Spleen (tissue), 11 donors: ENCODE results near the gene GMDS. TPM values are rescaled to one million over a fixed set of nuclear protein-coding genes. Genes with fewer than 3 reads are reported as not detected.

ENCODE experiments used
- DNase-seq: peaks from one replicate; pipeline ENCODE4 v3.0.0-alpha.2; 2020
- H3K27ac ChIP-seq, 8 donors: fragments of 200-600 bp; sonication (generic) in 7 of 8; 1 replicate in 4 of 8; 2 replicates in 4 of 8; pipeline versions ENCODE4 v1.5.0 to v1.8.0; 2016 to 2021; ENCODE audit warnings: inconsistent platforms in 4 of 8, mild to moderate bottlenecking in 4 of 8, moderate library complexity in 1 of 8
- H3K27me3 ChIP-seq, 7 donors: fragments of 200-600 bp; sonication (generic) in 6 of 7; replicated peaks in 1 of 7; 1 replicate in 4 of 7; 2 replicates in 3 of 7; pipeline versions ENCODE4 v1.5.0 to v1.8.0; 2016 to 2021; ENCODE audit warnings: inconsistent platforms in 3 of 7, mild to moderate bottlenecking in 1 of 7
- H3K36me3 ChIP-seq, 6 donors: fragments of 200-600 bp; sonication (generic) in 5 of 6; 1 replicate in 4 of 6; 2 replicates in 2 of 6; pipeline versions ENCODE4 v1.5.0 to v1.8.0; 2016 to 2021; ENCODE audit warnings: inconsistent platforms in 2 of 6
- H3K4me1 ChIP-seq, 6 donors: fragments of 200-600 bp; sonication (generic) in 5 of 6; 1 replicate in 3 of 6; 2 replicates in 3 of 6; pipeline versions ENCODE4 v1.5.0 to v1.8.0; 2016 to 2021; ENCODE audit warnings: inconsistent platforms in 3 of 6
- H3K4me3 ChIP-seq, 8 donors: fragments of 200-600 bp; sonication (generic) in 7 of 8; 1 replicate in 4 of 8; 2 replicates in 4 of 8; pipeline versions ENCODE4 v1.5.0 to v1.8.0; 2016 to 2021; ENCODE audit warnings: inconsistent platforms in 4 of 8, mild to moderate bottlenecking in 4 of 8, moderate library complexity in 2 of 8
- H3K9me3 ChIP-seq, 8 donors: fragments of 200-600 bp; sonication (generic) in 7 of 8; 1 replicate in 4 of 8; 2 replicates in 4 of 8; pipeline versions ENCODE4 v1.5.0 to v1.8.0; 2016 to 2021; ENCODE audit warnings: inconsistent platforms in 4 of 8
- CTCF ChIP-seq, 11 experiments: fragments of 200-600 bp in 7 of 11; fragments of 450-650 bp in 4 of 11; sonication (generic) in 4 of 11; IDR thresholded peaks in 8 of 11; conservative IDR thresholded peaks in 3 of 11; 1 replicate in 7 of 11; 2 replicates in 4 of 11; pipeline versions ENCODE4 v1.4.0 to v1.8.0; 2016 to 2021; ENCODE audit warnings: antibody characterized with exemption in 11 of 11, inconsistent platforms in 4 of 11, mild to moderate bottlenecking in 1 of 11
- POLR2A ChIP-seq, 3 donors: fragments of 450-650 bp; IDR thresholded peaks; one replicate each; pipeline ENCODE4 v1.5.1; 2017; ENCODE audit warnings: antibody characterized with exemption in 3 of 3, mild to moderate bottlenecking in 1 of 3
- POLR2AphosphoS5 ChIP-seq, 3 donors: sonication (generic); formaldehyde crosslinking; IDR thresholded peaks; one replicate each; pipeline ENCODE4 v1.5.1; 2017; ENCODE audit warnings: antibody characterized with exemption in 3 of 3
- WGBS, 5 donors: extraction: QIAGEN DNeasy Blood & Tissue Kit in 3 of 5; methylation state at CpG; one replicate each; pipeline versions ENCODE4 v1.1.5 to v1.1.7; 2013 to 2018; 5-methylcytosine and 5-hydroxymethylcytosine counted together
- intact Hi-C: fragments of 100-400 bp; cut with DNase I; formaldehyde crosslinking; loops from one replicate; pipeline ENCODE4 v1.15.0; 2023; ENCODE audit warnings: low total_unique reads
- polyA plus RNA-seq, 3 donors: library from polyadenylated mRNA; stranded (reverse); fragments of 200-250 nt; gene quantifications; one replicate each; pipeline ENCODE4 v1.2.1, GENCODE V29; 2013
- total RNA-seq, 7 donors: library from RNA; depleted of rRNA in 3 of 7; stranded (reverse); fragments of >200 nt in 3 of 7; fragmentation: NEBNext Ultra II Directional in 4 of 7; extraction: Animal tissue kit (Norgen Biotek cat#: 25700) in 4 of 7; gene quantifications; one replicate each; pipeline versions ENCODE4 v1.1.0 to v1.2.1, GENCODE V29; 2016 to 2021
- donor health status: healthy with polysubstance abuse.
- donor health status: DM: no; HTN: no; CAD: no; lungs with moderate emphysema.
- donor health status: DM: no; HTN: no; CAD: no.
- donor health status: Bipolar disorder and iron deficiency.
- donor health status: healthy.
- donor health status: DM: no; HTN: no; CAD: no.
- donor health status: DM: yes; HTN: yes; CAD: no.

The GMDS gene
- total and polyA plus RNA-seq, 10 donors, result 9.1 to 30.8 (median 17.7) TPM

- H3K36me3 ChIP-seq, result peaks cover 0 to 8% (median 0%) of the 10 kb centered on the region in 6 donors
- no peak for DNase-seq
- WGBS, 5 donors, result 38 to 50% (median 41%) methylated on average over 2 of the region's 2 CpGs
- intact Hi-C loops, result no loop called here
- H3K4me3 ChIP-seq, result no peak overlapping the region
- H3K4me1 ChIP-seq, result no peaks in the 10 kb centered on the region
- no peak for TF ChIP-seq CTCF (IDR thresholded peaks at IDR 0.05 in 8 of 11, conservative IDR thresholded peaks at IDR 0.05 in 3 of 11)
- no peak for TF ChIP-seq POLR2A (IDR thresholded peaks at IDR 0.05)
- no peak for TF ChIP-seq POLR2AphosphoS5 (IDR thresholded peaks at IDR 0.05)
- no peaks in the 10 kb centered on the region for H3K27me3 ChIP-seq
- no peaks in the 10 kb centered on the region for H3K9me3 ChIP-seq
- H3K27ac ChIP-seq, result no peak overlapping the region
Measured at GRCh38 chr6:1963596-1963995, 281.8 kb downstream of the GMDS start.

GRCh38 chr6:1962201-1962600, 283.2 kb downstream of the GMDS start:
- TF ChIP-seq POLR2A (IDR thresholded peaks at IDR 0.05), result no peak
- TF ChIP-seq CTCF (IDR thresholded peaks at IDR 0.05 in 8 of 11, conservative IDR thresholded peaks at IDR 0.05 in 3 of 11), result no peak
- no peak for TF ChIP-seq POLR2AphosphoS5 (IDR thresholded peaks at IDR 0.05)
- intact Hi-C loops, result no loop called here
- Histone ChIP-seq H3K27ac (no peak overlapping the region), H3K27me3 (no peaks in the 10 kb centered on the region), H3K4me1 (no peaks in the 10 kb centered on the region), H3K9me3 (no peaks in the 10 kb centered on the region), H3K4me3 (no peak overlapping the region), H3K36me3 (peaks cover 0 to 8% (median 0%) of the 10 kb centered on the region in 6 donors)
- no peak for DNase-seq
- 96 to 98% (median 97%) methylated on average over 3 of the region's 3 CpGs for WGBS, 5 donors

DNA sequence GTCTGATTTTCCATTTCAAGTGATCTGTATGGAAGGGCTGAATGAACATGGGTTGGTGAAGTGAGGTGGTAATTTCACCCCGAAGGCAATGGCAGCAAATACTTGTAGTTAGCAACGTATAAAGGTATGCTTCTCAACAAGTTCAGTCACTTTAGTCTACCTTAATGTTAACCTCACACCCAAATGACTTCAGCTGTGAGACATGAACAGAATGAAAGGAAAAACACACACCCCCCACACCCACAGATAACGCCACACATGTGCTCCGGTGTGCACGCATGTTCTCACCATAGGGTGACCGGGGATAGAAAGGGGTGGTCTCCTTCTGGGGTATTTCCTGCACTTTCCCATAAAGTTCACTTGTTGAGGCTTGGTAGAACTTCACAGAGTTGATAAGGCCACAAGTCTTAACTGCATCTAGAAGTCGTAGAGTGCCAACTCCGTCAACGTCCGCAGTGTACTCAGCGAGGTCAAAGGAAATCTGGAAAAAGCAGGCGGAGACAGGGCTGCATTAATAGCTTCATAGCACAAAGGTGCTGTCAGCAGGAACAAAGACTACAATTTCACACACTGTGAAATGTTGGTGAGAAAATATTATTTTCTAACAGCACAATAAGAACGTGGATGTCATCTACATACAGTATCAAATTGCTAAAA, 284.8 kb downstream of the GMDS start:
- intact Hi-C loops, result no loop called here
- no peak overlapping the region for H3K27ac ChIP-seq
- DNase-seq, result no peak
- no peak for TF ChIP-seq POLR2A (IDR thresholded peaks at IDR 0.05)
- TF ChIP-seq CTCF (IDR thresholded peaks at IDR 0.05 in 8 of 11, conservative IDR thresholded peaks at IDR 0.05 in 3 of 11), result no peak
- no peak for TF ChIP-seq POLR2AphosphoS5 (IDR thresholded peaks at IDR 0.05)
- no peaks in the 10 kb centered on the region for H3K4me1 ChIP-seq
- H3K9me3 ChIP-seq, result no peaks in the 10 kb centered on the region
- WGBS, 5 donors, result 82 to 95% (median 87%) methylated on average over 13 of the region's 13 CpGs
- no peaks in the 10 kb centered on the region for H3K27me3 ChIP-seq
- H3K4me3 ChIP-seq, result no peak overlapping the region
- peaks cover 0 to 8% (median 0%) of the 10 kb centered on the region in 6 donors for H3K36me3 ChIP-seq

DNA sequence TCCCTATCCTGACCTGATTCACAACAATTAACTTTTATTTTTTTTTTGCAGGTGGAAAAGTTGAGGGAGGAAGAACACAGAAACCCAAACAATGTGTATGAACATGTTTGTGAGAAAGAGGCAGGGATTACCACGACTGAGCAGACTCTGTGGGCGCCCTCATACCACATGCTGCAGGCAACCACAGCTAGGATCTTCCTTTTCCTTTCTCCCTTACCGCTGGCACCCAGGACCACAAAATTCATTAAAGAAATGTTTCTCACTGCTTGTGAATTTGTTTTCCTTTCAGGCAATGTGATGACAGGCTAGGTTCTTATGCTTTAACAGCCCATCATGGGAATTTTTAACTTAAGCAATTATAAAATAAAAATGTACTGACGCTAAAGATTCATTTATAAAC, 287.1 kb downstream of the GMDS start:
- no peak for DNase-seq
- Histone ChIP-seq H3K36me3 (peaks cover 0 to 8% (median 0%) of the 10 kb centered on the region in 6 donors), H3K4me3 (no peak overlapping the region), H3K4me1 (no peaks in the 10 kb centered on the region), H3K27me3 (no peaks in the 10 kb centered on the region), H3K27ac (no peak overlapping the region), H3K9me3 (no peaks in the 10 kb centered on the region)
- TF ChIP-seq POLR2AphosphoS5 (IDR thresholded peaks at IDR 0.05) (no peak), CTCF (IDR thresholded peaks at IDR 0.05 in 8 of 11, conservative IDR thresholded peaks at IDR 0.05 in 3 of 11) (no peak), POLR2A (IDR thresholded peaks at IDR 0.05) (no peak)
- intact Hi-C loops, result no loop called here
- 46 to 66% (median 59%) methylated on average over 4 of the region's 4 CpGs for WGBS, 5 donors
